Measurements from ENCODE around the gene RASA3. TPM values are rescaled to one million over a fixed set of nuclear protein-coding genes. Genes with fewer than 3 reads are reported as not detected.

RASA3 gene
- total RNA-seq, 1 experiment from 2014 or later = 9.1 TPM

DNA sequence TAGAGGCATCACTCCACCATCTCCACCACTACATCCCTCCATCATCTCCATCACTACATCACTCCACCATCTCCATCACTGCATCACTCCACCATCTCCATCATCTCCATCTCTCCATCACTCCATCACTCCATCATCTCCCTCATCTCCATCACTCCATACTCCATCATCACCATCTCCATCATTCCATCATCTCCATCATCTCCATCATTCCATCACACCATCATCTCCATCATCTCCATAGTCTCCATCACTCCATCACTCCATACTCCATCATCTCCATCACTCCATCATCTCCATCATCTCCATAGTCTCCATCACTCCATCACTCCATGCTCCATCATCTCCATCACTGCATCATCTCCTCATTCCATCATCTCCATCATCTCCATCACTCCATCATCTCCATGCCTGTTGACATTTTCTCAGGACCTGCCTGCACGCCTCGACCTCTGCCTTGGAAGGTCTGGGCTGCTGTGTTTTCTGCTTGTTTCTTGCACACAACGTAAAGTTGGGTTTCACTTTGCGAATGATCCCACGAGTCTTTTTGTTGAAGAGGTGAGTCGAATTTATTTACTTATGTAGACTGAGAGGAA is 21.2 kb upstream of the RASA3 start:
- no TSS peak for BruUV-seq (replicated peaks)
- H3K4me3 Mint-ChIP-seq (ENCODE audit: unreplicated experiment) = no peak overlapping the region
- no peak for DNase-seq (ENCODE audit: unreplicated experiment)
- peaks cover 10% of the 10 kb centered on the region for H3K4me1 Mint-ChIP-seq (ENCODE audit: insufficient read depth, unreplicated experiment)
- no peaks in the 10 kb centered on the region for H3K27me3 Mint-ChIP-seq (ENCODE audit: insufficient read depth, unreplicated experiment)
- ChIA-PET CTCF (no interaction called here), POLR2A (no interaction called here)
- TF ChIP-seq, protein P1, sequence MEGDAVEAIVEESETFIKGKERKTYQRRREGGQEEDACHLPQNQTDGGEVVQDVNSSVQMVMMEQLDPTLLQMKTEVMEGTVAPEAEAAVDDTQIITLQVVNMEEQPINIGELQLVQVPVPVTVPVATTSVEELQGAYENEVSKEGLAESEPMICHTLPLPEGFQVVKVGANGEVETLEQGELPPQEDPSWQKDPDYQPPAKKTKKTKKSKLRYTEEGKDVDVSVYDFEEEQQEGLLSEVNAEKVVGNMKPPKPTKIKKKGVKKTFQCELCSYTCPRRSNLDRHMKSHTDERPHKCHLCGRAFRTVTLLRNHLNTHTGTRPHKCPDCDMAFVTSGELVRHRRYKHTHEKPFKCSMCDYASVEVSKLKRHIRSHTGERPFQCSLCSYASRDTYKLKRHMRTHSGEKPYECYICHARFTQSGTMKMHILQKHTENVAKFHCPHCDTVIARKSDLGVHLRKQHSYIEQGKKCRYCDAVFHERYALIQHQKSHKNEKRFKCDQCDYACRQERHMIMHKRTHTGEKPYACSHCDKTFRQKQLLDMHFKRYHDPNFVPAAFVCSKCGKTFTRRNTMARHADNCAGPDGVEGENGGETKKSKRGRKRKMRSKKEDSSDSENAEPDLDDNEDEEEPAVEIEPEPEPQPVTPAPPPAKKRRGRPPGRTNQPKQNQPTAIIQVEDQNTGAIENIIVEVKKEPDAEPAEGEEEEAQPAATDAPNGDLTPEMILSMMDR (IDR thresholded peaks at IDR 0.05; ENCODE audit: unreplicated experiment) = no peak
- H3K27ac Mint-ChIP-seq (ENCODE audit: low read depth, unreplicated experiment) = no peak overlapping the region
- H3K9me3 Mint-ChIP-seq (ENCODE audit: unreplicated experiment) = peaks cover 10% of the 10 kb centered on the region
- intact Hi-C loops (cut with micrococcal nuclease) = loop anchor here (5.0 to 10.0 kb wide), 2 partner anchors 74 to 199 kb away; no protein-coding TSS in a partner anchor
- no peaks in the 10 kb centered on the region for H3K36me3 Mint-ChIP-seq (ENCODE audit: insufficient read depth, unreplicated experiment)

DNA sequence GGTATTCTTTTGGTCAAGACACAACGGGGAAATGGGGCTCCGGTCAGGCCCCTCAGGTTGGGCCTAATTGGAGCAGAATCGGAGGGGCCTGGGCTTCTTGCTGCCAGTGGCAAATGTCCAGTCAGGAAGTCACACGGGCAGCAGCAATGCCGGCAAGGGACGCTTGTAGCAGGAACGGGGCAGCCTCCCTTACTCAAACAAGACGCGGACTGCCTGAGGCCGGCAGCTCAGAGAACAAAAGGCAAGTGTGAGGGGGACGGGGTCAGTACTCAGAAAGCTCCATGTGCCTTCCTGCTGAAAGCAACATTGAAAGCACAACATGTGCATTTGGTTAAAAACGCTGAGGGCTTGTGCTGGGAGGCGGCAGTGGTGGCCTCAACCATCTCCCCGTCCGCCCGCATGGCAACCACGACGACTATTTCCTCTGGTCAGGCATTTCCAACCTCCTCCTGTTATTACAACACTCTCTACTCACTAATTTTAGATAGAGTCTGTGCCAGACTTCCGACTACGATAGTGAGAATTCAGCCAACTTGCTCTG is 20.5 kb upstream of the RASA3 start:
- Mint-ChIP-seq H3K4me1 (ENCODE audit: insufficient read depth, unreplicated experiment) (peaks cover 10% of the 10 kb centered on the region), H3K9me3 (ENCODE audit: unreplicated experiment) (peaks cover 10% of the 10 kb centered on the region), H3K36me3 (ENCODE audit: insufficient read depth, unreplicated experiment) (no peaks in the 10 kb centered on the region), H3K27me3 (ENCODE audit: insufficient read depth, unreplicated experiment) (no peaks in the 10 kb centered on the region), H3K27ac (ENCODE audit: low read depth, unreplicated experiment) (peak overlapping the region; percentile 57), H3K4me3 (ENCODE audit: unreplicated experiment) (no peak overlapping the region)
- TF ChIP-seq, protein P1 (IDR thresholded peaks at IDR 0.05; ENCODE audit: unreplicated experiment) = no peak
- intact Hi-C loops (cut with micrococcal nuclease) = loop anchor here (5.0 to 10.0 kb wide), 2 partner anchors 74 to 198 kb away; no protein-coding TSS in a partner anchor
- DNase-seq (ENCODE audit: unreplicated experiment) = no peak
- CTCF ChIA-PET = interaction anchor here (0.5 to 0.6 kb wide), 2 partner anchors 19 to 27 kb away, joined by 3 read pairs; no protein-coding TSS in a partner anchor
- POLR2A ChIA-PET = interaction anchor here (1.1 kb wide), 1 partner anchor 182 kb away, joined by 3 read pairs; no protein-coding TSS in a partner anchor
- no TSS peak for BruUV-seq (replicated peaks)

DNA sequence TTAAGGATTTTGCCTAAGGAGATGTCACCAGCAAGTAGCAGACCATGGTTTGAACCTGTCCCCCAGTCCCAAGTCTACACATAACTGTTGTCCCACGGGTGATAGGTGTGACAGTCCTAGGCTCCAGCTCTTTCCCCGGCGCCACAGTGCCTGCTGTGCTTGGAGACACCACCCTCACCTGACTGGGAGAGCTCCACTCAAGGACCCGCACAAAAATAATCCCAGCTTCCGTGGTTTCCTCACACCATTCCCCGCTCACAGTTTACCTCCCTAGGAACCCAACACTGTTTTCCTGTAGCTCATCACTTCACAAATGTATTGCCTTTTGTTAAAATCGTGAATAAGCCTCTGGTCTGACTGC is 19.8 kb upstream of the RASA3 start:
- peaks cover 10% of the 10 kb centered on the region for H3K4me1 Mint-ChIP-seq (ENCODE audit: insufficient read depth, unreplicated experiment)
- no peak for DNase-seq (ENCODE audit: unreplicated experiment)
- TF ChIP-seq, protein P1 (IDR thresholded peaks at IDR 0.05; ENCODE audit: unreplicated experiment) = no peak
- intact Hi-C loops (cut with micrococcal nuclease) = loop anchor here (5.0 to 10.0 kb wide), 2 partner anchors 75 to 197 kb away; no protein-coding TSS in a partner anchor
- H3K27me3 Mint-ChIP-seq (ENCODE audit: insufficient read depth, unreplicated experiment) = no peaks in the 10 kb centered on the region
- peaks cover 10% of the 10 kb centered on the region for H3K9me3 Mint-ChIP-seq (ENCODE audit: unreplicated experiment)
- no TSS peak for BruUV-seq (replicated peaks)
- no peak overlapping the region for H3K4me3 Mint-ChIP-seq (ENCODE audit: unreplicated experiment)
- ChIA-PET CTCF (interaction anchor here (0.5 to 0.7 kb wide), 3 partner anchors 19 to 228 kb away, joined by 3 read pairs; no protein-coding TSS in a partner anchor), POLR2A (interaction anchor here (1.1 to 1.9 kb wide), 2 partner anchors 15 to 181 kb away, joined by 3 to 5 read pairs; no protein-coding TSS in a partner anchor)
- H3K27ac Mint-ChIP-seq (ENCODE audit: low read depth, unreplicated experiment) = peak overlapping the region; percentile 57
- H3K36me3 Mint-ChIP-seq (ENCODE audit: insufficient read depth, unreplicated experiment) = no peaks in the 10 kb centered on the region

DNA sequence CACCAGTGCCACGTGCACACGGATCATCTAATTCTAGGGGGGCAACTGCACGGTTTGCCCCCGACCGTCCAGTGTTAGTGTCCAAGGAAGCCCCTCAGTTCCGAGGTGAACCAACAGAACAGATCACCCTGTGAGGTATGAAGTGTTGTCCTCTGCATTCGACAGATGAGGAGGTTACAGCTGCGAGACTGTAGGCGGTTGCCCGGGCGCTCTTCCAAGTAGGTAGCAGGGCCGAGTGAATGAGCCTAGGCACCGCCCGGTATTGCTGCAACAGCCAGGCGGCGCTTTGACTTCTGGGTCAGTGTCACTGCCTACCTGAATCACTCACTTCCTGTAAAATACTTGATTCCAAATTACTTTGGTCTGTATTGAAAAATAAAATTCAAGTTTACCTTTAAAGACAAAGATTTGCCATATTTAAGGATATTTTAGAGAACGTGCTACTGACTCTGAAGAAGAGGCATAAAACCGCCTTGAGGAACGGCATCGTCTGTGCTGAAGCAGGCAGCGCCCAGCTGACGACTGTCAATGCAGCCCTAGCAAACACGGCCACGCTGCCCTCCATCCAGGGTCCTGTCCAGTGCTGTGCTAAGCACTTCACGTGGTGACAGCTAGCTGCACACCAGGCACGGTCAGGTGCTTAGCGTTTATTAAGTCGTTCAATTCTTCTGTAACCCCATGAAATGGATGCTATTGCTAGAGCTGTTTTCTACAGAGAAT is 19.3 kb upstream of the RASA3 start:
- no TSS peak for BruUV-seq (replicated peaks)
- CTCF ChIA-PET = interaction anchor here (0.7 kb wide), 1 partner anchor 227 kb away, joined by 3 read pairs; no protein-coding TSS in a partner anchor
- POLR2A ChIA-PET = interaction anchor here (0.9 to 1.9 kb wide), 4 partner anchors 14 to 504 kb away, joined by 3 to 5 read pairs (median 3); no protein-coding TSS in a partner anchor
- Mint-ChIP-seq H3K4me1 (ENCODE audit: insufficient read depth, unreplicated experiment) (peaks cover 10% of the 10 kb centered on the region), H3K27ac (ENCODE audit: low read depth, unreplicated experiment) (peak overlapping the region; percentile 57), H3K4me3 (ENCODE audit: unreplicated experiment) (no peak overlapping the region), H3K9me3 (ENCODE audit: unreplicated experiment) (peaks cover 10% of the 10 kb centered on the region), H3K36me3 (ENCODE audit: insufficient read depth, unreplicated experiment) (no peaks in the 10 kb centered on the region), H3K27me3 (ENCODE audit: insufficient read depth, unreplicated experiment) (peaks cover 4% of the 10 kb centered on the region)
- TF ChIP-seq, protein P1 (IDR thresholded peaks at IDR 0.05; ENCODE audit: unreplicated experiment) = peak; percentile 17
- intact Hi-C loops (cut with micrococcal nuclease) = loop anchor here (1.0 to 10.0 kb wide), 3 partner anchors 76 to 197 kb away; no protein-coding TSS in a partner anchor
- DNase-seq (ENCODE audit: unreplicated experiment) = peak; percentile 93

Measured in MCF 10A (cell line).